HPDE6-E6E7 (cell line): Measurements from ENCODE around the gene RALGDS.
A peak's percentile ranks its signal among the peaks of the same experiment; 100 is the strongest.
"Not testable (repeated sequence)": the region's sequence is repeated elsewhere in the genome, so short reads cannot be mapped to it uniquely, and the experiment has no call there.

ENCODE experiments used
- DNase-seq: peaks from one replicate; pipeline ENCODE4 v3.0.0; 2011; ENCODE audit warnings: missing footprints; ENCODE audit errors: extremely low spot score

RALGDS gene

DNA sequence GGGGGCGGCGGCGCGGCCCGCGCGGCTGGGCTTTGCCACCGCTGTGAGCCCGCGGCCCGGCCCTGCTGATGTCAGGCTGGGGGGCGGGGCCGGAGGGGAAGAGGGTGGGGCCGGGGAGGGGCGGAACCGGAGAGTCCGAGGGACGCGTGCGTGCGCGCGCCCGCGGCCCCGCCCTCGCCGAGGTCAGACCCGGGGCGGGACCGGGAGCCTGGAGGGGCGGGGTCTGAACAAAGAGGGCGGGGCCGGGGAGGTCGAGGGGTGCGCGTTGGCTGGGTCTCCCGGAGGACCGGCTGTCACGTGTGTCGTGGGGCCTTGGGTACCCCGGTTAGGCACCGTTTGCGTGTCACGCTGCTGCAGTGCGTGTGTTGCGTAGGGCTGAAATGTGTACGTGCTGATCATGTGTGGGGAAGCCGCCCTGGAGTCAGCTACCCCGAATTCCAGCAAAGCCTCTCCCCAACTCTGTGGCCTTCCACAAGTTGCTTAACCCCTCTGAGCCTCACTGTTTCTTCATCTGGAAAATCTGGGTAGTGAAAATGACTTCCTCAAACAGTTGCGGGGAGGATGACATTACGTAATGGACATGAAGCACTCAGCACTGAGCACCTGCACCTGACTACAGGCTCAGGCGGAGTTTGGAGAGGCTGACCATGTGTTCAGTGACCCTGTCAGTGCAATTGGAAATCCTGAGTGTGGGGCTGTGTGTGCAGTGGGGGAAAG is at the start of gene RALGDS:
RALGDS (minus strand) TSS at position 43 of the 717 bp plus-strand sequence. CDS start 86 bp downstream, outside the sequence.
- DNase-seq = peak; percentile 76

DNA sequence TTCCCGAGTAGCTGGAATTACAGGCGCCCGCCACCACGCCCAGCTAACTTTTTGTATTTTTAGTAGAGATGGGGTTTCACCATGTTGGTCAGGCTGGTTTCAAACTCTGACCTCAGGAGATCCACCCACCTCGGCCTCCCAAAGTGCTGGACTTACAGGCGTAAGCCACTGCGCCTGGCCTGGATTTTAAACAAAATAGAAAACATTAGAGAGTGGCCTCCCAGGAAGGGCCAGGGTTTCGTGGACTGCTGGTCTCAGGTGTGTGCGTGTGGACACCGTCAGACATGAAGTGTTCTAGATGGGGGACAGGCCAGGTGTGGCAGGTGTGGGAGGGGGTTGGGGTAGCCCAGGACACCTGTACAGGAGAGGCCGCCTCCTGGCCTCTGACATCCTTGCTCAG is 49.7 kb upstream of the RALGDS start:
- DNase-seq = no peak

DNA sequence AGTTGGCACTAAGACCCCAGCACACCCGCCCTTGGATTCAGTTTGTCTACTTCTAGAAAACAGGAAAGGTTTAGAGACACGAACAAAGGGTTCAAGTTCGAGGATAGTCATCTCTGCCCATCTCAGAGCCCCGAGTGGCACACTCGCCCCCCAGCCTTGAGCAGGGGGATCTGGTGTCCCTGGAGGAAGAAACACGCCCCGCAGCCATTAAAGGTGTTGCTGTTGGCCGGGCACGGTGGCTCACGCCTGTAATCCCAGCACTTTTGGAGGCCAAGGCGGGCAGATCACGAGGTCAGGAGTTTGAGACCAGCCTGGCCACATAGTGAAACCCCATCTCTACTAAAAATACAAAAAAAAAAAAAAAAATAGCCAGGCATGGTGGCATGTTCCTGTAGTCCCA is 48.6 kb upstream of the RALGDS start:
- DNase-seq = not testable (repeated sequence)

DNA sequence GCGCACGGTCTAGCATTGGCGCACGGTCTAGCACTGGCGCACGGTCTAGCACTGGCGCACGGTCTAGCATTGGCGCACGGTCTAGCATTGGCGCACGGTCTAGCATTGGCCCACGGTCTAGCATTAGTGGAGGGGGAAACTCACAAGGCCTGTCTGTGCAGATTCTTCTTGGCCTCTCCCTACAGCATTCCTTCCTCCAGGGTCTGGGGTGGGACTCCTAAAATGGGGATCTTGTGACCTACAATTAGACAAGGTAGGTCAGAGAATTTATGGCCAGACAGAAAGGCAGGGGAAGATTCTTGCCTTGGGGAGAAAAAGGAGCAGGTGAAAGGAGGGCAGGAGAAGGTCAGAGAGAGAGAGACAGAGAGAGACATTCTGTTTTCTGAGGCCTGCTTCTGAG is 48.1 kb upstream of the RALGDS start:
- no peak for DNase-seq

DNA sequence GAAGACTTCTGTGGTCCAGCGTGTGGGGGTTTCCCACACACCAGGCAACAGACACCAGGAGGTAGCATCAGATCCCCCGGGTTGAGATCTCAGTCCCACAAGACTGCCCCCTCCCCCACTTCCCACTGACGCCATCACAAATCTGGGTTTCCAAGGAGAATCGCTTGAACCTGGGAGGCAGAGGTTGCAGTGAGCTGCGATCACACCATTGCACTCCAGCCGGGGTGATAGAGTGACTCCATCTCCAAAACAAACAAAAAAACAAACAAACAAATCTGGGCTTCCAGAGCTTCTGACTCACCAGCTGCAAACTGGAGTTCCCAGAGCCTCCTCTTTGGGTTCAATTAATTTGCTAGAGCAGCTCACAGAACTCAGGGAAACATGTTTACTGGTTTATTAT is 47.4 kb upstream of the RALGDS start:
- no peak for DNase-seq

DNA sequence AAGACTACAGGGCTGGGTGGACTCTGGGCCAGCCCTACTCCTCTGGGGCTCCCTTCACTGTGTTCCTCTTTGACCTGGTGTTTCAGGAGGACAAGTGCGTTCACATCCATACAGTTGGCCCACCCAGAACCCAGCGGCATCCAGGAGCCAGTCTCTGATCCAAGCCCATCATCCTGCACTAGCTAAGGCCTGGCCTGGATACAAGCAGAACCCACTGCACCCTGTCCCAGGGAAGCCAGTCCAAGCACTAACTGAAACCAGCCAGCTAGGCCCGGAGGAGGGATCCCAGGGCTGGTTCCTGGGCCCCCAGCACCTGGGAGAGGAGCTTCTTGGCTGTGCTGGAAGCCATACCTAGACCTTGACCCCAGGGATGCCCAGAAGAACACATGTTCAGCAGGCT is 46.7 kb upstream of the RALGDS start:
- no peak for DNase-seq

DNA sequence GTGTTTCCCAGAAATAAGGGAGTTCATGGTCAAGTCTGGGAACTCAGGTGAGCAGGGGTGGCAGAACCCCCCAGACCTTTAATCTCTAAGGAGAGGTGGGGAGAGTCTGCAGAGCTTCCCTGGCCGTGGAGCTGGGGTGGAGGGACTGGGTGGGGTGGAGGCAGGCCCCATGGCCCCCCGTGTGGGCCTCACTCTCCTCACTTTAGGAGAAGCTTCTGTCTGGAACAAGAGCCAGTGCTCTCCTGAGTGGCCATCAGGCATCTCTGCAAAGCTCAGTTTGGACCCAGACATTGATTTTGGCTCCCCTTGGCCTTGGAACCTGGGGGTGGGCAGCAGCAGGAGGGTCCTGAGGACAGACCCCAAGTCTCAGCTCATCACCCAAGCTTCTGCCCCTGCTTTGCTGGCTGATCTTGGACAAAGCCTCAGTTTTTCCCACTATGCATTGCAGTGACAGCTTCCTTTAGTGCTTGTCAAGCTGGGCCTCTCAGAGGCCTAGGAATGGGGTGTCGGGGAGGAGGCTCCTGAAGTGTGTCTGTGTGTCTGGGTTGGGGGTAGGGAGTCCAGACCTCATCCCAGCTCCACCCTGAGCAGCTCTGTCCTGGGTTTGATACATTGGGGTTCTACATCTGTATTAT is 46.2 kb upstream of the RALGDS start:
- no peak for DNase-seq

DNA sequence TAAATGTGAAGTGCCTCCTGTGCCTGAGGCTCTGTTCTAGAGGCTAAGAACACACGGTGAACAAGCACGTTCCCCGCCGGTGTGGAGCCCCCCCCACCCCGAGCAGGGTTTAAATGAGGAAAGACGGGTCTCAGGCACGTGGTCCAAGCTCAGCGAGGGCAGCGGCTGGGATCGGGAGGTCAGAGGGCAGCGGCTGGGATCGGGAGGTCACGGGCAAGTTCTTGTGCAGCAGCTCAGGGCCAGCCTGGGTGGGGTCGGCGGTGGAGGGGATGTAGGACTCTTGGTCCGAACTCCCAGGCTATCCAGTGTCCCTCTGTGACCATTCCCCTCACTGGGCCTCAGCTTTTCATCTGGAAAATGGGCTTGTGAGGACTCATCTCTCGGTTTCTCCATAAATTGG is 45.4 kb upstream of the RALGDS start:
- no peak for DNase-seq

DNA sequence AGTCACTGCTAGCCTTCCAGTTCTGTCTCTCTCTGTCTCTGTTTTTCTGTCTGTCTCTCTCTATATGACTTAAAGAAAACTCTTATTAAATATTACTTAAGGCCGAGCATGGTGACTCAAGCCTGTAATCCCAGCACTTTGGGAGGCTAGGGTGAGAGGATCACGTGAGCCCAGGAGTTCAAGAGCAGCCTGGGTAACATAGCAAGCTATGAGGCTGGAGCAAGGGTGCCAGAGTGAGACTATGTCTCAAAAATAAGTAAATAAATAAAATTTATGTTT is 44.4 kb upstream of the RALGDS start:
- DNase-seq = no peak

DNA sequence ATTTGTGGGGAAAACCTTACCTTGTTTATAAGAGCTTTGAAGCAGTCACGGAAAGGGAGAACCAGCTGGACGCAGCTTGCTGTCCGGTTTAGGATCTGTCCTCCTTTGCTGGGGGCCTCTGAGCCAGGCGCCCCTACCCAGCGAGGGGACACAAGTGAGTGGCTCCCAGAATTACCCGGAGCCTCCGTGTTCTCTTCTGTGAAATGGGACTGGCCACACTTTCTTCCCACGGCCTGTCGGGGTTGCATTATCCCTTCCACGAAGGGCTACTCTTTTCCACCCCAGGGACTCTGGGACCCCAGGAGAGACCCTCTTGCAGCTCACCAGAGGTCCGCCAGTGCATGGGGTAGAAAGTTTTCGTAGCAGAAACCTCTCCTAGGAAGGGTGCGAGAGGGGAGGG is 43.2 kb upstream of the RALGDS start:
- no peak for DNase-seq

DNA sequence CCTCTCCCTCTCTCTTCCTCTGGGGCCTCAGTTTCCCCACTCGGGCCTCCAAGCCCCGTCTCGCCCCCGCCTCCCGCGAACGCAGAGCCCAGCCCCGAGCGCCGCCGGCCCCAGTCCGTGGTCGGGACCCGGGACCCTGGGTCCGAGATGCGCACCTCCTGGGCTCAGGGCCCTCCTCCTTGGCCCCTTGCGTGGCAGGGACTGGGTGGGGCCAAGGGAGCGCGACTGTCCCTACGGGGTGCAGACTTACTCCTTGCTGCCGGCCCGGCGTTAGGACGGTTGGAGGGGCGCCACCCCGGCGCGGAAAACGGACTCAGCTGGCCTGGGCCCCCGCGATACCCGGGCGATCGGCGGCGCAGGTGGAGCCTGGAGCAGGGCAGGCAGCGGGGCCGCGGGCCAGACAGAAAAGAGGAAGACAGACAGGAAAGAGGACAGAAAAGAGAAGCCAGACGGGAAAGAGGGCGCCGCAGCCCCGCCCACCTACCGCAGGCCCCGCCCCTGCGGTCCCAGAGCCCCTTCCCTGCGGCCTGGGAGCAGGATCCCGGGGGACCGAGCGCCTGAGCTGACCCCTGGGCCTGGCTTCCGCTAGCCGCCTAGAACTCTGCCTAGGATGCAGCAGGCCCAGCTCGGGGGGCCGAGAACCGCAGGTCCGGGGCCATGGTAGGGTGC is 42.6 kb upstream of the RALGDS start, which contains the start of gene GBGT1:
GBGT1 (minus strand) TSS at position 411 of the 669 bp plus-strand sequence. CDS start 1,502 bp downstream, outside the sequence.
- no peak for DNase-seq

DNA sequence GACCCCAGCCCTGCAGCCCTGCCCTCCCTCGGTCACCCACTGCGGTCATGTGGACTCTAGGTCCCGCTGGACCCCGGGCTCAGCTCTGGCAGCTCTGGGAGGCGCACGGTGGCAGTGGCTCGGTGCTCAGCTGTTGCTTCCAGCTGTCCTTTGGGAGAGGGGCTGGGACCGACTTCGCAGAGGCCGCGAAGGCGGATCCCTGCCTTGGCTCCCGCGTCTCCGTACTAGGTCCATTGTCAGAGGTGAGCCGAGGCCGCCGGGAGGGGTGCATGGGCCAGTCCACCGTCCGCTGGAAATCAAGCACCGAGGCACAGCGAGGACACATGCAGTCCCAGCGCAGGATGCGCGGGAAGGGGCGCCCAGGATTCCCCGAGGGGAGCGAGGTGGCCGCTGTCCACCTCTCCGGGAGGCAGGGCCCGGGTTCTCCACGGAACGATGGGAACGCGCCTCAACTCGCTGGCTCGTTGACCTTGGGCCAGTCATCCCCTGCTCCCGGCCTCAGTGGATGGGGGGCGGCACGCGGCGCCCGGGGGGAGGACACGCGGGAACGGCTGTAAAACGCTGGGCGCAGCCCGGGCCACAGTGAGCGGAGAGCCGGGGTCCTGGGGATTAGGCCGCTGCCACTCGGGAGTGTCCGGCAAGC is 41.9 kb upstream of the RALGDS start:
- DNase-seq = no peak

DNA sequence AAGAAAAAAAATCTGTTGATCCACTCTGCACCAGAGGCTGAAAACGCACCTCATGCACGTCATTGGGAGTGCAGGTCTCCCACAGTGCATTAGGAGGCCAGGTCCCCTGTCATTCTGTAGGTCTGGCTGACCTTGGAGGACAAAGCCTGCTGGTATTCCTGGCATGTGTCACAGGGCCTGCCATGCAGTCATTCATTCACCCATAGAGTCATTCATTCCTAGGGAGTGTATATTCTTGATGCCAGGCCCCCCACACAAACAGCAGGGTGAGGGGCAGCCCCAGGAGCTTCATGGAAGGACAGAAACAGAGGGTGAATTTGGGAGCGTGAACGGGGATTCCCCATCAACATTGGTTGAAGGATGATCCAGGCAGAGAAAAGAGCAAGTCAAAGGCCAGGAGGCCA is 40.5 kb upstream of the RALGDS start:
- no peak for DNase-seq

DNA sequence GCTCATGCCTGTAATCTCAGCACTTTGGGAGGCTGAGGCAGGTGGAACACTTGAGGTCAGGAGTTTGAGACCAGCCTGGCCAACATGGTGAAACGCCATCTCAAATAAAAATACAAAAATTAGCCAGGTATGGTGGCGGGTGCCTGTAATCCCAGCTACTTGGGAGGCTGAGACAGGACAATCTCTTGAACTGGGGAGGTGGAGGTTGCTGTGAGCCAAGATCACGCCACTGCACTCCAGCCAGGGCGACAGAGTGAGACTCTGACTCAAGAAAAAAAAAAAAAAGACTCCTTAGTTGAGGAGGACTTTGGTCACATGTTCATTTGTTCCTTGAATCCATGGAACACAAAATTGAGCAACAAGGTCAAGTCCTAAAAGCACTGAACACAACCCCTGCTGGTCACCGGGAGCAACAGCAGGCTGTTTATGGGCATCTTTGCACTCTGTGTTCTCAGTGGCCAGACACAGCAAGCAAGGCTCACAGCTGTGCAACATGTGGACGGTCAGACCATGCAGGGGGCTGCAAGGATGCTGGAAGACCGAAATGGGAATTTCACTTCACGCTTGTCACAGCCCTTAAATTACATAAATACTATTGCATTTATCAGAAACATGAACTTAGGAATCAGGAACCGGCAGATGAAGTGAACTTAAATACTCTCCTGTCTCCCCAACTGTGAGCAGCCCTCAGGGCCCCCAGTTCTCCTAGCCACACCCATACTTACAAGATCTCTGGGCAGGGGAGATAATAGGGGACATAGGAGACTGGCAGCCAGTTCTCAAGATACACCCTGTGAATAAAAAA is 39.9 kb upstream of the RALGDS start:
- peak; percentile 74 for DNase-seq

DNA sequence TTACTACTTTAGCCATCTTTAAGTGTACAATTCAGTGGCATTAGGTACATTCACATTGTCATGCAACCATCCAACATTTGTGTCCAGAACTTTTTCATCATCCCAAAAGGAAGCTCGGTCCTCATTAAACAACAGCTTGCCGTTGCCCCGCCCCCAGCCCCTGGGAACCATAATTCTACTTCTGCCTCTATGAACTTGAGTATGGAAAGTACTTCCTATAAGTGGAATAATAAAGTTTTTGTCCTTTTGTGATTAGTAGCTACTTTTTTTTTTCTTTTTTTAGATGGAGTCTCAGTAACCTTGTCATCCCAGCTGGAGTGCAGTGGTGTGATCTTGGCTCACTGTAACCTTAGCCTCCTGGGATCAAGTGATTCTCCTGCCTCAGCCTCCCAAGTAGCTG is 37.7 kb upstream of the RALGDS start:
- DNase-seq = no peak

DNA sequence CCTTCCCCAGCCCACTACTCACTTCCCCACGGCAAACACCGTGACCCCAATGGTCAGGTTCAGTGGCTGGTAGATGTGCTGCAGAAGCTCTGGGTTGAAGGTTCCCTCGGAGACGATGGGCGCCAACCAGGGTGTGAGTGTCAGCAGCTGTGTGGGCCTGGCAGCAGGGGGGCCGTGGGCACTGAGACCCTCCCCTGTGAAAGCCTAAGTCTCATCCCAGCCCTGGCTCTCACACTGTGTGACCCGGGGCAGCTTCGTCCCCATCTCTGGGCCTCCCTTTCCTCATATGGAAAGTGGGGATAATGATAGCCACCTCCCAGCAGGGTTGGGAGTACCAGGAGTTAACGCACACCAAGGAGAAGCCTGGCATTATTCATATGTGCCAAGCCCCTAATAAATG is 34.1 kb upstream of the RALGDS start:
- DNase-seq = no peak

DNA sequence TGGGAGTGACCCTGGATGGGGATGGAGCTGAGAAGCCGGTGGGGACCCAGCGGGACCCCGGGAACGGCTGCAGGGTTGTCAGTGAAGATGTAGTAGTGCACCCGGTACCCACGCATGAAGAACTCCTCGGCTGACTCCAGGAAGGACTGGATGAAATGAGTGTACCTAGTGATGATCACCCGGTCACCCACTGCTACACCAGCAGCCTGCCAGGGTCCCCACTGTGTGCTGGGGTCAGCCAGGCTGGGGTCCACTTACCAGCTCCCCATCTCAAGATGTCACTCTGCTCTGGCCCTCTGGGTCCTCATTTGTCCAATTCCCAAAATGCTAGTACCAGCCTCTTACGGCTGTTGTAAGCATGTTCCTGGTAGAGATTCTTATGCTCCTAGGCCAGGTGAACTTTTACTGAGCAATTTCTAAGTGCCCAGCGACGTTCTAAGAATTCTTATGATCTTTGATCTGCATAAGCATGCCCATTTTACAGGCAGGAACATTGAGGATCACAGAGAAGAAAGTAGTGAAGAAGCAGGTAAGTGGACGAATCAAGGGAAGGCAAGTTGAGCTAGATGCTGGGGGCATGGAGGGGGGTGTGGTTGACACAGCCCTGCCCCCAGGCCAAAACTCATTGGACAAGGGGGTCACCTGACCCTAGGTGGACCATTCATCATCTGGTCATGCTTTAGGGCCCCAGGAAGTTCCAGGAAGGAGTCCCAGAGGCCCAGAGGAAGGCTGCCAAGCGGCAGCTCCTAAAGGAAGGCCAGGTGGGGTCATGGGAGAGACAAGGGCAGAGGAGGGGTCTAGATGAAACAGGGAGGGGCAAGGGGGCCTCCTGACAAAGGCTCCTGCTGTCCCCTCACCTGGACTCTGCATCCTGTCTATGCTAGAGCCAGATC is 33.3 kb upstream of the RALGDS start:
- no peak for DNase-seq

DNA sequence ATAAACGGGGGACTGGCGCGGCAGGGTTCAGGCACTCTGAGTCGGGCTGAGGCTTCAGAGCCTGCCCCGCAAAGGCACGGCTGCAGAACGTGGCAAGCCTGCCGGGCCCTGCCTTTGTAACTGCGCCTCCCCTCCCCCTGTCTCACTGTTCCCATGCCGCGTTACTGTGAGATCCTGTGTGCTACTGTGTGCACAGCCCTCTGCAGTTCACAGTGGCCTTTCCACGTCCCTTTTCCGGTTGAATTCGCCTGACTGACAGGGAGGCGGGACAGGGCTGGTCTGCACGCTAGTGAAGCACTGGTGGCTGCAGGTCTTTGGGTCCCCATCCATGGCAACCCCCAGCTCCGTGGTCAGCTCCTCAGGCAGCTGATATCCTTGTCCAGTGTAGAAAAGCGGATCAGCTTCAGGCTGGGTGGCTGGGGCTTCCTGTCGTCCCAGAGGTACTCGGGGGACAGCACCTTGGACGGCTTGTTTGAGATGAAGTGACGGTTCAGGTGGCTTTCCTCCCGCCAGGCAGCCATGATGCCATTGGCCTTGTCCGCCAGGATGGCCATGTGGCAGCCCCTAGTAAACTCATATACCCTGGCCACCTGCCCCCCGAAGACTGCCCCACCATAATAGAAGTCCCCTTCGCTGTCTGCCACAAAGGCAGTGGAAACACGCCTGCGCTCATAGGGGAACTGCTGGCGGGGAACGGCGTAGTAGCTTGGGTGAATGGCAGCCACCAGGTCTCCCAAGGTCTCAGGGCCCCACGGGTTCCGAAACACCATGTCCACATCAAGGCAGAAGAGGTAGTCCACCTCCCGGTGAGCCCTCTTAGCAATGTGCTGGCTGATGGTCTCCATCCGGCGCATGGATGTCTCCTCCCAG is 32.4 kb upstream of the RALGDS start:
- no peak for DNase-seq

DNA sequence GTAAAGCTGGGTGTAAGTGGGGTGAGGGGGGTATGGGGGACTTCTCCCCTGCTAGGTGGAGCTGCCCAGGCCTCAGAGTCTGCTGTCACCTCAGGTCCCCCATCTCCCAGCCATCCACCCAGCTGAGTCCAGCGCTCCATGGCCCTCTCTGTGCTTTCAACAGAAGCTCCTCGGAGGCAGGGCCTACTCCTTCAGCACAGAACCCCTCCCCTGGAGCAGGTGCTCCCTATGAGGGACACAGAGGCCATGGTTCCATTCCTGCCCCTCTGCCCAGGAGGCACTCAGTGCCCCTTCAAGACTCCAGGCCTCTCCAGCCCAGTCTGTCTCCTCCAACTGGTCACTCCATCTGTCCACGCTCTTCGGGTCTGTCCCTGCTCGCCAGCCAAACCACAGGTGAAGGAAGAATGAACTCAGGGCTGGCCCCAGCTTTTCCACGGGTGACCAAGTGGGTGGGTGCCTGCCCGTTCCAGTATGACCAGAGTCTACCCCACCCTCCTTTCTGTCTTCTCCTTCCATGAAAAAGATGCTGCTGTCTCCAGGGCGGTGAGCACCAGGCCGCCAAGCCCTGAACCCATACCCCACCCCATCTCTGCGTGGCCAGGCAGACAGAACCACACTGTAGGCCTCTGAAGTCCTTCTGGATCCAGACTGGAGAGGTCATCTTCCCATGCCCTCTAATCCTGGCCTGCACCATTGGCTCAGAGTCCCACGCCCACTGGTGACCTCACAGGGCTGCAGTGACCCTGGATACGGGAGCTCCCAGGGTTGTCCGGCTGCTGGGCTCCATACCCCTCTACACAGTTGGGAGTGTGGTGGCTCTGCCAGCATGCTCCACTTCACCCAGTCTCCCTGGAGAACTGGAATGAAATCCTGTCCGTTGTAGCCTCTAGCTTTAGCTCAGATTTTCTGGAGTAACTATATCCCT is 30.8 kb upstream of the RALGDS start:
- DNase-seq = no peak
